ENCODE data around the gene TRHDE. TPM values are rescaled to one million over a fixed set of nuclear protein-coding genes. Genes with fewer than 3 reads are reported as not detected.
A peak's percentile ranks its signal among the peaks of the same experiment; 100 is the strongest.

TRHDE gene
- total and polyA plus RNA-seq, 8 donors, result 1.9 to 30.2 (median 17.9) TPM

GRCh38 chr12:72368719-72369422 is 96.7 kb downstream of the TRHDE start:
- Histone ChIP-seq H3K27ac (peak overlapping the region; percentile 46 to 74 (median 59)), H3K36me3 (no peaks in the 10 kb centered on the region), H3K4me1 (peaks cover 3 to 23% (median 13%) of the 10 kb centered on the region in 3 donors), H3K4me3 (no peak overlapping the region), H3K27me3 (no peaks in the 10 kb centered on the region), H3K9me3 (no peaks in the 10 kb centered on the region)
- FAIRE-seq (no peak), DNase-seq (peak in 4 of 6 donors; percentile 38 to 75 (median 71)), ATAC-seq (peak; percentile 94 to 97 (median 96))
- no peak for TF ChIP-seq CTCF (IDR thresholded peaks at IDR 0.05)
- intact Hi-C loops (cut with DNase I), result no loop called here
- 20% methylated on average over 3 of the region's 3 CpGs for WGBS, 2 donors

GRCh38 chr12:72369423-72369959 is 97.3 kb downstream of the TRHDE start:
- FAIRE-seq (no peak), ATAC-seq (peak in 2 of 4 donors; percentile 24 to 27), DNase-seq (no peak)
- Histone ChIP-seq H3K27me3 (no peaks in the 10 kb centered on the region), H3K9me3 (no peaks in the 10 kb centered on the region), H3K4me1 (peaks cover 3 to 22% (median 13%) of the 10 kb centered on the region in 3 donors), H3K36me3 (no peaks in the 10 kb centered on the region), H3K27ac (peak overlapping the region; percentile 46 to 74 (median 59)), H3K4me3 (no peak overlapping the region)
- no peak for TF ChIP-seq CTCF (IDR thresholded peaks at IDR 0.05)
- intact Hi-C loops (cut with DNase I), result no loop called here
- WGBS, 2 donors, result 10 to 12% methylated on average over 4 of the region's 4 CpGs

DNA sequence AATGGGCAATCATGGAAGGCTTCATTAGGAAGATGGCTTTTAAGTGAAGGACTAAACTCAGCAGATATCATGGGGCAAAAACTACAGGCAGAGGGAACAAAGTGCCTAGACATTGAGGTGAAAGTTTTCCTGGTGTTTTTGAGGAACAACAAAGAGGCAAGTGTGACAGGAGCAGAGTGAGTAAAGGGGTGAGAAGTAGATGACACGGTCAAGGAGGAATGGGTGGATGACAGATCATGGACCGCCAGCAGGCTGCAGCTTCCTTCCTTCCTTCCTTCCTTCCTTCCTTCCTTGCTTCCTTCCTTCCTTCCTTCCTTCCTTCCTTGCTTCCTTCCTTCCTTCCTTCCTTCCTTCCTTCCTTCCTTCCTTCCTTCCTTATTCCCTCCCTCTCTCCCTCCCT is 108.3 kb downstream of the TRHDE start:
- 89 to 96% methylated on average over 2 of the region's 2 CpGs for WGBS, 2 donors
- FAIRE-seq (no peak), DNase-seq (no peak), ATAC-seq (no peak)
- no peak for TF ChIP-seq CTCF (IDR thresholded peaks at IDR 0.05)
- no peaks in the 10 kb centered on the region for H3K9me3 ChIP-seq
- no peak overlapping the region for H3K27ac ChIP-seq
- H3K27me3 ChIP-seq, result no peaks in the 10 kb centered on the region
- intact Hi-C loops (cut with DNase I), result no loop called here
- no peaks in the 10 kb centered on the region for H3K36me3 ChIP-seq
- no peaks in the 10 kb centered on the region for H3K4me1 ChIP-seq
- H3K4me3 ChIP-seq, result no peak overlapping the region

DNA sequence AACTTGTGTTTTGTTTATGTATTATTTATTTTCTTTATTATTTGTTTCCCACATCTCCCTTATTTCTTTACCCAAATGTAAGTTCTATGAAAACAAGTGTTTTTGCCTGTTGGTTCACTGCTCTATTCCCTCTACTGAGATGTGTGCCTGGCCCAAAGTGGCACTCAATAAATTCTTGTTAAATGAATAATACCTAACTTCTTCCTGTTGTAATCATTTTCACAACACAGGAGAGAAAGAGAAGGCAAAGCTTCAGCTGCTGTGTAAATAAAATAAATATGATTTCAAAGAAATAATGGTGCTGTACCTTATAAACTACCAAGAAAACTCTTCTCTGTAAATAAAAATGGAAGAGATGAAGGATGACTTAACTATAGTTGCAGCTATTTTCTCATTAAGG is 116.2 kb downstream of the TRHDE start:
- intact Hi-C loops (cut with DNase I), result no loop called here
- Histone ChIP-seq H3K27me3 (no peaks in the 10 kb centered on the region), H3K27ac (no peak overlapping the region), H3K9me3 (no peaks in the 10 kb centered on the region), H3K4me3 (no peak overlapping the region), H3K4me1 (peaks cover 0 to 3% (median 0%) of the 10 kb centered on the region in 3 donors), H3K36me3 (no peaks in the 10 kb centered on the region)
- no peak for FAIRE-seq
- no peak for ATAC-seq
- DNase-seq, result no peak
- TF ChIP-seq CTCF (IDR thresholded peaks at IDR 0.05), result no peak

GRCh38 chr12:72390146-72390545 is 118.0 kb downstream of the TRHDE start:
- 86 to 89% methylated on average over 1 of the region's 1 CpG for WGBS, 2 donors
- FAIRE-seq (no peak), DNase-seq (no peak), ATAC-seq (no peak)
- no peak for TF ChIP-seq CTCF (IDR thresholded peaks at IDR 0.05)
- H3K9me3 ChIP-seq, result no peaks in the 10 kb centered on the region
- intact Hi-C loops (cut with DNase I), result no loop called here
- no peaks in the 10 kb centered on the region for H3K27me3 ChIP-seq
- no peaks in the 10 kb centered on the region for H3K36me3 ChIP-seq
- no peak overlapping the region for H3K27ac ChIP-seq
- H3K4me3 ChIP-seq, result no peak overlapping the region
- peaks cover 0 to 3% (median 0%) of the 10 kb centered on the region in 3 donors for H3K4me1 ChIP-seq
